GM20000 (cell line): ENCODE results near the gene FGF1.

ENCODE experiments used
- DNase-seq: peaks from one replicate; pipeline ENCODE4 v3.0.0; 2012; ENCODE audit warnings: low spot score
- TF ChIP-seq, protein P1 (sequence below): IDR thresholded peaks from 2 replicates; pipeline ENCODE4 v1.5.1; 2012; ENCODE audit warnings: mild to moderate bottlenecking, control low read depth; ENCODE audit errors: extremely low read depth, missing control alignments

Gene FGF1

DNA sequence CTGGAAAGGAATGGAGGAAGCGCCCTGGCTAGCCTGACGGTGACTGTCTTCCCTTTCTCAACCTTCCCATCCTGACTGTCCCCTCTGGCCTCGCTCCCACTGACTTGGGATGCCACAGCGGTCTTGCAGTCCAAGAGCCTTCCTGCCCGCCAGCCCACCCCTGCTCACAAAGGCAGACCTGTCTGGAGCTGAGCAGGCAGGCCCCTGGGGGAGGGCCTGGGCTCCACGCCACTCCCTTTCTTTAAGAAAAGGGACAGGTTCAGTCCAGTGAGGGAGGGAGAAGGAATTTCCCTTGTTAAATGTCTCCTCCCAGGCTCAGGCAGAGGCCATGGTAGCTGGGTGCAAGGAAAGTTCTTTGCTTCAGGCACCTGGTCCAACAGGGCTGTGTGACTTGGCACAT is 18.1 kb downstream of the FGF1 start:
- TF ChIP-seq, protein P1, sequence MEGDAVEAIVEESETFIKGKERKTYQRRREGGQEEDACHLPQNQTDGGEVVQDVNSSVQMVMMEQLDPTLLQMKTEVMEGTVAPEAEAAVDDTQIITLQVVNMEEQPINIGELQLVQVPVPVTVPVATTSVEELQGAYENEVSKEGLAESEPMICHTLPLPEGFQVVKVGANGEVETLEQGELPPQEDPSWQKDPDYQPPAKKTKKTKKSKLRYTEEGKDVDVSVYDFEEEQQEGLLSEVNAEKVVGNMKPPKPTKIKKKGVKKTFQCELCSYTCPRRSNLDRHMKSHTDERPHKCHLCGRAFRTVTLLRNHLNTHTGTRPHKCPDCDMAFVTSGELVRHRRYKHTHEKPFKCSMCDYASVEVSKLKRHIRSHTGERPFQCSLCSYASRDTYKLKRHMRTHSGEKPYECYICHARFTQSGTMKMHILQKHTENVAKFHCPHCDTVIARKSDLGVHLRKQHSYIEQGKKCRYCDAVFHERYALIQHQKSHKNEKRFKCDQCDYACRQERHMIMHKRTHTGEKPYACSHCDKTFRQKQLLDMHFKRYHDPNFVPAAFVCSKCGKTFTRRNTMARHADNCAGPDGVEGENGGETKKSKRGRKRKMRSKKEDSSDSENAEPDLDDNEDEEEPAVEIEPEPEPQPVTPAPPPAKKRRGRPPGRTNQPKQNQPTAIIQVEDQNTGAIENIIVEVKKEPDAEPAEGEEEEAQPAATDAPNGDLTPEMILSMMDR: no peak
- DNase-seq: no peak

DNA sequence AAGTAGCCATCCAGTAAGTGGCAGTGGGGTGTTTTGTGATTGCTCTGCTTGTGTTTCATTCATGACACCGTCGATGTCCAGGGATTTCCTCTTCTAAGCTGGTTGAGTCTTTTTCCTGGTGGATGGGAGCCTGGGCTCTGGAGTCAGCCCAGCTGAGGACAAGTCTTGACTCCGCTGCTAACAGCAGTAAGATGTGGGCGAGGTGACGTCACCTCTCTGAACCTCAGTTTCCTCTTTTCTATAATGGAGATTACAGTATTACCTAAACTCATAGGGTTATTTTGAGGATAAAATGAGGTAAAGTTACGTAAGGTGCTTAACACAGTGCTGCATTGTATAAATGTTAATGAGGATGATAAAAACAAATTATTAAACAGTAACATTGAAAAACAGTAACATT is 21.3 kb downstream of the FGF1 start:
- no peak for DNase-seq
- TF ChIP-seq, protein P1: no peak

DNA sequence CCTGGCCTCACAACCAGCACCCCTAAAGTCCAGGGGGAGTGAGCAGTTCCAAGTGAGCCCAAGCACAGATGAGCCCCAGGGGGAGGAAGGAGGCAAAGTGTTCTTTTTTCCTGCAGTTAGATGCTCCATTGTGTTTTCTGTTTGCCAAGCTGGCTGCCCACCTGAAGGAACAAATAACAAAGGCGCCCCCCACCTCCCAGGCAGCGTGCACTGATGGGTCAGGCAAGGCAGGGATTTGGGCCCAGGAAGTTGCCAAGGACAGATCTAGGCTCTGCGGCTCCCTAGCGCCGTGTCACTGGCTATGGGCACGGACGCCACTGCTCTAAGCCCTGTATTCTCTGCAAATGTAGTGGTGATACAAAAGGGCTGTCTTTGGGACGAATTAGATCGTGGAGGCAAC is 21.8 kb downstream of the FGF1 start:
- DNase-seq: no peak
- TF ChIP-seq, protein P1: no peak

DNA sequence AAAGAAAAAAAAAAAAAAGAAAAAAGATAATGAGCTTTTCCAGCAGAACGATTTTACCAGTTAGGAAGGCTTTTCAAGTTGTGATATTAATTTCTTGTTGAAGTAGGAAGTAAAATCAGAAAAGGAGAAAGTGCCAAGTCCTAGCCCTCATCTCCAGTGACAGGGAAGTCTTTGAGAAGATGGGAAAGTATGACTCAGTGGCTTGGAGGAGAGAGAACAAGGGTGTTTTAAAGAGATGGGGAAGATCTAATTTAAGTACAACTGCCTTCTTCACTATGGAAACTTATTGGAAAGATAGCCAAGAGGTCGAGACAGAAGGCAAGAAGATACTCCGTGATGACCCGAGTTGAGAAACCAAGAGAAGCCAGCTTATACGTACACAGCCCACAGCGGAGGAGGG is 22.6 kb downstream of the FGF1 start:
- no peak for DNase-seq
- TF ChIP-seq, protein P1: no peak

DNA sequence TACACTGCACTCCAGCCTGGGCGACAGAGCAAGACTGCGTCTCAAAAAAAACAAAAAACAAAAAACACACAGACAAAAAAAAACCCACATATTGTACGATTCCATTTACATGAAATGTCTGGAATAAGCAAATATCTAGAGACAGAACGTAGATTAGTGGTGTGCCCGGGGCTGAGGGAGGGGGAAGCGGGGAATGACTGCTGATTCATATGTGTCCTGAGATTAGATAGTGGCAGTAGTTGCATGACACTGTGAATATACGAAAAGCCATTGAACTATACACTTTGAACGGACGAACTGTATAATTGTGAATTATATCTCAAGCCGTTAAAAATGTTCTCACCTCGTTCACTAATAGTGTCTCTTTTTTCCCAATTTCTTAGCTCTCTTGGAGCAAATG is 23.9 kb downstream of the FGF1 start:
- no peak for DNase-seq
- TF ChIP-seq, protein P1: no peak

DNA sequence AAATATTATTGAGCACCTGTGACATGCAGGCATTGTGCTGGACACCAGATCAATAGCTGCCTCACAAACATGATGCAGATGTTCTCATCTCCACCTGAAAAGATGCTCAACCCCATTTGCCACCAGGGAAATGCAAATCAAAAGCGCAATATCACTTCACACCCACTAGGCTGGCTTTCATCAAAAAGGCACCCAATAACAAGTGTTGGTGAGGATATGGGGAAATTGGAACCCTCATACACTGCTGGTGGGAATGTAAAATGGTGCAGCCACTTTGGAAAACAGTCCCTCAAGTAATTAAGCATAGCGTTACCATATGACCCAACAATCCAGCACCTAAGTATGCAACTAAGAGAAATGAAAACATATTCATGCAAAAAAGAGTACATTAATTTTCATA is 24.7 kb downstream of the FGF1 start:
- TF ChIP-seq, protein P1: no peak
- DNase-seq: no peak

DNA sequence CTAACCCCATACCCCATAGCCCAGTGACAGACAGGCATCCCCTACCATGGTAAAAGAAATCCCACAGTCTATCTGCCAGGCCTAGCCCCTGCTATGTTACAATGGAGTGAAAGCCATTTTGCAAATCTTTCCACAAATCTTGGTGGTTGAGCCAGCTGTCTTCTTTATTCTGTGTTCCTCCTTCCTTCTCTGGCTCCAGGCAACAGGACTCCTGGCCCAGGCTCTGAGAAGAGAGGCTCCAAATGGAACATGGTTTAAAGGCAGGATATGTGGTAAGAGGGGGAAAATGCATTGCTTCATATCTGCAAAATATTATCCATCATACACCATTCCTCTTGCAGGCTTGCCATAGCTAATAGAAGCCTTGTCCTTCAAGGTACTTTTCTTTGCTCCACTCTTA is 25.2 kb downstream of the FGF1 start:
- DNase-seq: no peak
- TF ChIP-seq, protein P1: no peak
